ENCODE results near the gene FURIN. TPM values are rescaled to one million over a fixed set of nuclear protein-coding genes. Genes with fewer than 3 reads are reported as not detected.
"Not testable (repeated sequence)": the region's sequence is repeated elsewhere in the genome, so short reads cannot be mapped to it uniquely, and the experiment has no call there.

The FURIN gene
- total RNA-seq, 2 experiments from 2014 or later: 76.9 to 83.7 TPM

DNA sequence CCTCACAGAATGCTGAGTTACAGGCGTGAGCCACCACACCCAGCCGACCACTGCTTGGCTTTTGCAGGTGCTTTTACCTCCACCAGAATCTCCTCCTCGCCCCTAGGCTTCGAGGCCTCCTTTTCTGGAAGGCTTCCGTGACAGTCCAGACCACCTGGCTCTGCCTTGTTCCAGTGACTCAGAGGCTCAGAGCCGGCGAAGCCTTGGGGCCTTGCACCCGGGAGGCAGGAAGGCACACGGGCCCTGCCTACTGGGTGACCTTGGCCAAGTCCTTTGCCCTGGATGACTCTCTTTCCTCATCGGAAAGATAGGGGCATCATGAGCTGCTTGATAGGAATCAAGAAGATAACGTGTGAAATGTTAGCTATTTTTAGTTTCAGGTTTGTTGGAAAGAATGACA lies 31.3 kb upstream of the FURIN start:
- Mint-ChIP-seq H3K27me3 (no peaks in the 10 kb centered on the region), H3K36me3 (no peaks in the 10 kb centered on the region), H3K4me1 (peaks cover 49% of the 10 kb centered on the region), H3K4me3 (peak overlapping the region; percentile 52), H3K9me3 (no peaks in the 10 kb centered on the region), H3K27ac (peak overlapping the region; percentile 87)
- peak; percentile 31 for DNase-seq

DNA sequence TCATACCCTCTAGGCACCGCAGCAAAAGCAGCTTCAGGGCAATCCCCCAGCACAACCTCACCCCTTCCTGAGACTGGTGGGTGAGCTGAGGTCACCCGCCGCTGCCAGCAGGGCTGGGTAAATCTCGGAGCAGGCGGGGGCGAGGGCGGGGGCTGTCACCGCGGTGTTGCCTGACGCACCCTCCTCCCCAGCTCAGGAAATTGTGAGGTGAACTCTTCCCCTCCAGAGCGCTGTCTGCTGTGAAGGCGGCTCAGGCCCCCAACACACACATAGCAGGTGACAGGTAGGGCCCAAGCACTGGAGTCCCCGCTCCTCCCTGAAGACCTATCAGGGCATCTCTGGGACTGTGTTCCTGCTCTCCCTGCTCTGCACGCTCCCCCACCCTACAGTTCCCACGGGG lies 30.2 kb upstream of the FURIN start:
- Mint-ChIP-seq H3K9me3 (no peaks in the 10 kb centered on the region), H3K27ac (peak overlapping the region; percentile 87), H3K4me3 (peak overlapping the region; percentile 64), H3K36me3 (no peaks in the 10 kb centered on the region), H3K4me1 (peaks cover 44% of the 10 kb centered on the region), H3K27me3 (no peaks in the 10 kb centered on the region)
- DNase-seq: peak; percentile 88

DNA sequence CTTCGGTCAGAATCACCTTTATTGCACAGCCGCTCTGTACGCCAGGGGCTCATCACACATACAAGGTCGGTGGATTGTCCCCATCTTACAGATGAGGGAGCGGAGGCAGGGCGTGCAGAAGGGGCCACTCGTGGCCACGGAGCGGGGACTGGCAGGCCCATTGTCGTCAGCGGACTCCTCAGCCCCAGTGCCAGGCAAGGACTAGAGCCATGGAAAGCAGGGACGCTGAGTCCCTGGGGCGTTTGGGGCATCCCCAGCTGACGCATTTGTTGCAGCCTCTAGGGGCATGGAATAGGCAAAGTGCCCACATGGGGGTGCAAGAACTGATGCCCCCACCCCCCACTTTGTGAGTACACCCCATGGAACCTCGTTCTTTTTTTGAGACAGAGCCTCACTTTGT lies 29.8 kb upstream of the FURIN start:
- Mint-ChIP-seq H3K36me3 (no peaks in the 10 kb centered on the region), H3K27ac (peak overlapping the region; percentile 87), H3K4me1 (peaks cover 43% of the 10 kb centered on the region), H3K4me3 (peak overlapping the region; percentile 64), H3K9me3 (no peaks in the 10 kb centered on the region), H3K27me3 (no peaks in the 10 kb centered on the region)
- DNase-seq: no peak

DNA sequence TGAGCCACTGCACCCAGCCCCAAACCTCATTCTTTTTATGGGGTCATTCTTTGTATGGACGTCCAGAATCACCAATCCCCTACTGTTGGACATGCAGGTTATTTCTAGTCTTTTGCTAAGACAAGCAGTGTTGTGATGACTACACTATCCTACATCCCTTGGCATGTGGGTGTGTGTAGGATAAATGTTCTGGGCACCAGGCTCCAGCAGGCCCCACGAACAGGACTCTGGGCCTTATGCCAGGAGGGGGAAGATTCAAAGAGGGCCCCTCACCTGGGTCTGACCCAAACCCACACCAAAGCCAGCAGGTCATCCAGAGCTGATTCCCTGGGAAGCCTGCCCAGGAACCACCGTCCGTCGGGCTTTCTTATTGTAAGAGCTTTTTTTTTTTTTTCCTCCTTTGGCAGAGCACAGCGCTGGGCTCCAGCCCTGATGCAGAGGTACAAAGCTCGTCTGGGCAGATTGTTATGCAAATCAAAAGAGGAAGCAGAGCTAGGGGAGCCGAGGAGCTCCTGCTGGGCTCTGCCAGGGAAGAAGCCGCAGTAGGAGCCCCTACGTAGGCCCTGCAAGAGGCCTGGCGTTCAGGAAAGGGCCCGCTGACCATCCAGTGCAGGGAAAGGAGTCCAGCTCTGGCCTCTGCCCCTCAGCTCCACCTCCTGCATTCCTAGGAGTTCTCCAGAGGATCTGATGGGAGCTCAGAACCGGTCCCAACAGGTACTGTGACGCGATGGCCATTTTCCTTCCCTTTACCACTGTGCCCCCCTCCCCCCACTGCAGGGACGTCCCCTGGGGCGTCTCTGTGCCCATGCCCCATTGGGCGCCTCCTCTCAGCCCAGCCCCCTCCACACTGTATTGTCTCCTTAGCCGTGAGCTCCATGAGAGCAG lies 29.0 kb upstream of the FURIN start:
- Mint-ChIP-seq H3K4me3 (peak overlapping the region; percentile 56), H3K4me1 (peaks cover 40% of the 10 kb centered on the region)

DNA sequence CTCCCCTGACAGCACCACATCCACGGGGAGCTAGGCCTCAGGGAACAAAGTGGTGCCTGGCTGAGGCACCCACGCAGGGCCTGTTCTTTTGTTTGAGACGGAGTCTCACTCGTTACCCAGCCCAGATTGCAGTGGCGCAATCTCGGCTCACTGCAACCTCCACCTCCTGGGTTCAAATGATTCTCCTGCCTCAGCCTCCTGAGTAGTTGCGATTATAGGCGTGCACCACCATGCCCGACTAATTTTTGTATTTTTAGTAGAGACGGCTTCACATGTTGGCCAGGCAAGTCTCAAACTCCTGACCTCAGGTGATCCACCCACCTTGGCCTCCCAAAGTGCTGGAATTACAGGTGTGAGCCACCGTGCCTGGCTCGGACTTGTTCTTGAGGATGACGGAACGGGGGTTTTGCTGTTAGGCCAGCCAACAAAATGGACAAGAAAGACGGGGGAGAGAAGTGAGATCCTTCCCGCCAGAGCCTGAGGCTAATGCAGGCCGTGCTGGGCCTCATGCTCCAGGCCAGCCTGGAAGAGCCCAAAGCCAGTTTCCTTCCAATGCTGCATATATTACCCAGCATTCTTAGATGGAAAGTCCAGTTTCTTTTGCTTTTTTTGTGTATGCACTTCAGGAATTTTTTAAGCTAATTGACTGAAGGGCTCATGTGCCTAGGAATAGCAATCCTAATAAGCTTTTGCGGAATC lies 28.1 kb upstream of the FURIN start:
- Mint-ChIP-seq H3K36me3 (no peaks in the 10 kb centered on the region), H3K27ac (peak overlapping the region; percentile 75), H3K9me3 (no peaks in the 10 kb centered on the region), H3K4me1 (peaks cover 41% of the 10 kb centered on the region), H3K4me3 (peak overlapping the region; percentile 56), H3K27me3 (no peaks in the 10 kb centered on the region)
- DNase-seq: no peak

More for the DNA sequence above, 29.0 kb upstream of the FURIN start:
- DNase-seq: no peak
- Mint-ChIP-seq H3K9me3 (no peaks in the 10 kb centered on the region), H3K27ac (peak overlapping the region; percentile 75), H3K36me3 (no peaks in the 10 kb centered on the region), H3K27me3 (no peaks in the 10 kb centered on the region)

DNA sequence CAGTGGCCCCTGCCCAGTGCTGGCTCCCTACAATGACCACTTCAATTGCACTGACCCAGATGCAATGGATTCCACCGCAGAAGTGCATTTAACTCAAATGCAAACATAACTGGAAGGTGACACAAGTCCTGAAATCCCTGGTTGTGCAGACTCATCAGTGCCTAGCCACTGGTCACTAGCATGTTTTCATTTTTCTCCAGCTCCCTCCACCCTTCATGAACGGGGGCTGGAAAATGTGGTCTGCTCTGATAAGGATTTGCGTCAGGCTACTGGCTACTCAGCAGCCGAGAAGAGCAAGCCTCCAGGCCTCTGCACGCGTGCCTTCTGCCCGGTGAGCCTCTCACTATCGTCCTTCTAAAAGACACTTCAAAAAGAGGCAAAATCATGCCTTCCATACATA lies 27.4 kb upstream of the FURIN start:
- H3K27me3 Mint-ChIP-seq: no peaks in the 10 kb centered on the region
- no peak for DNase-seq
- no peak overlapping the region for H3K27ac Mint-ChIP-seq
- no peak overlapping the region for H3K4me3 Mint-ChIP-seq
- no peaks in the 10 kb centered on the region for H3K36me3 Mint-ChIP-seq
- H3K9me3 Mint-ChIP-seq: no peaks in the 10 kb centered on the region
- peaks cover 39% of the 10 kb centered on the region for H3K4me1 Mint-ChIP-seq

DNA sequence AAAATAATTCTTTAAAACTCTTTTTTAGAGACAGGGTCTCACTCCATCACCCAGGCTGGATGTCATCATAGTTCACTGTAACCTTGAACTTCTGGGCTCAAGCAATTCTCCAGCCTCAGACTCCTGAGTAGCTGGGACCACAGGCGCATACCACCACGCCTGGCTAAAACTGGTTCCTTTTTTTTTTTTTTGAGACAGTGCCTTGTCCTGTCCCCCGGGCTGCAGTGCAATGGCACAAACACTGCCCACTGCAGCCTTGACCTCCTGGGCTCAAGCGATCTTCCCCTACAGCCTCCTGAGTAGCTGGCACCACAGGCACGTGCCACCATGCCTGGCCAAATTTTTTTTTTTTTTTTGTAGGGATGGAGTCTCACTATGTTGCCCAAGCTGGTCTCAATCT lies 23.7 kb upstream of the FURIN start:
- no peak for DNase-seq
- Mint-ChIP-seq H3K9me3 (no peaks in the 10 kb centered on the region), H3K4me3 (no peak overlapping the region), H3K27me3 (no peaks in the 10 kb centered on the region), H3K27ac (no peak overlapping the region), H3K4me1 (peaks cover 8% of the 10 kb centered on the region), H3K36me3 (no peaks in the 10 kb centered on the region)

DNA sequence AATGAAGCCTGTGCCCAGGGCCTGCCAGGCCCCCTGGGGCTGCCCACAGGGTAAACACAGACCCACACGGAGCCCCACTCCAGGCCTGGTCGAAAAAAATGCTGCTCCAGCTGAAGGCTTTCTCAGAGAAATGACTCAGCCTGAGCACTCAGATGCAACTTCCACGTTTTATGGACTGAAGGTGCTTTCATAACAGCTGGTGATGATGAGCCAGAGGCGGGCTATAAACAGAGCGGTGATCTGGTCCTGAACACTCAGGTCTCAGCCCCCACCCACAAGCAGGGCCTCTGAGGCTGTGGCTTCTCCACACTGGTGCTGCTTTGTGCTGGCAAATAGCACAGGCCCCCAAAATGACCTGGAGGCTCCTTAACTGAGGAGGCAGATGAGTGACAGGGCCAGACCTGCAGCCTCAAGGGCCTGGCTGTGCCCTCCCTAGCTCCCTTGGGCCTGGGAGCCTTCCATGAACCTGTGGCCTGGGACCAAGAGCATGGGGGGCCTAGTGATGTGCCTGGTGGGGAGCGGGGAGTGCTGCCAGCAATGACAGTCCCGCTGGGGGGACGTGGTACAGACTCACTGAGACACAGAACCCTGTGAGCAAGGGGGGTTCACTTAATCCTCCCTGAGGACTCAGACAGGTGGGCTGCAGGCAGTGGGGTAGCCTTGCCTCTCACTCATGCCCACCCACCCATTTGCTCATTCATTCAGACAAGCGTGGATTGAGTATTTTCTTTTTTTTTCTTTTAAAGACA lies 23.0 kb upstream of the FURIN start:
- Mint-ChIP-seq H3K27ac (no peak overlapping the region), H3K9me3 (no peaks in the 10 kb centered on the region), H3K4me1 (peaks cover 4% of the 10 kb centered on the region), H3K27me3 (no peaks in the 10 kb centered on the region), H3K4me3 (no peak overlapping the region), H3K36me3 (no peaks in the 10 kb centered on the region)
- peak; percentile 36 for DNase-seq

DNA sequence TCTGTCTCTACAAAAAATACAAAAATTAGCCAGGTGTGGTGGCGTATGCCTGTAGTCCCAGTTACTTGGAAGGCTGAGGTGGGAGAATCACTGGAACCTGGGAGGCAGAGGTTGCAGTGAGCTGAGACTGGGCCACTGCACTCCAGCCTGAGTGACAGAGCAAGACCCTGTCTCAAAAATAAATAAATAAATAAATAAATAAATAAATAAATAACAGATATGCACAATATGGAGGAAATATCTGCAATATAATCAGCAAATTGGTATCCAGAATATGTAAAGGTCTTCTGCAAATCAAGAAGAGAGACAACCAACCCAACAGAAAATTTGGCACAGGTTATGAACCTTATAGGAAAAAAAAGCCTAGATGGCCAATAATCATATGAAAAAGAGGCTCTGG lies 19.0 kb upstream of the FURIN start:
- H3K27me3 Mint-ChIP-seq, H3K4me3 Mint-ChIP-seq, H3K27ac Mint-ChIP-seq, H3K36me3 Mint-ChIP-seq, H3K9me3 Mint-ChIP-seq, DNase-seq: not testable (repeated sequence)
- peaks cover 36% of the 10 kb centered on the region for H3K4me1 Mint-ChIP-seq

DNA sequence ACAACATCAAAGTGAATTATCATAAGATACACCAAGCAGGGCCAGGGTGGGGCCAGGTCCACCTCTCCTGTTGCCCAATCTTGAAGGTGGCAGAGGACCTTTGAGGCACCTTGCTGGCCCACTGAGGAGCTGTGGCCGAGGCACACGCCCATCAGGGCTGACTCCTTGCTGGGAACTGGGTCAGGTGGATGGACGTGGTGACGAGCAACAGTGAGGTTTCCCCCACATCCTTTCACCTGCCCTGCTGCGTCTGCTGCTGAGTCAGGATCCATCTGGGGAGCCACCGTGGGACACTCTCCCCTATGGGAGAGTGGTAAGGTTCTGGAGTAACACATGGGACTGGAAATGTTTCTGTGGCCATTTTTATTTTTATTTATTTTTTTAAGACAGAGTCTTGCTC lies 17.3 kb upstream of the FURIN start:
- Mint-ChIP-seq H3K9me3 (no peaks in the 10 kb centered on the region), H3K27ac (peak overlapping the region; percentile 81), H3K4me3 (no peak overlapping the region), H3K27me3 (no peaks in the 10 kb centered on the region), H3K36me3 (no peaks in the 10 kb centered on the region), H3K4me1 (peaks cover 46% of the 10 kb centered on the region)
- peak; percentile 46 for DNase-seq

DNA sequence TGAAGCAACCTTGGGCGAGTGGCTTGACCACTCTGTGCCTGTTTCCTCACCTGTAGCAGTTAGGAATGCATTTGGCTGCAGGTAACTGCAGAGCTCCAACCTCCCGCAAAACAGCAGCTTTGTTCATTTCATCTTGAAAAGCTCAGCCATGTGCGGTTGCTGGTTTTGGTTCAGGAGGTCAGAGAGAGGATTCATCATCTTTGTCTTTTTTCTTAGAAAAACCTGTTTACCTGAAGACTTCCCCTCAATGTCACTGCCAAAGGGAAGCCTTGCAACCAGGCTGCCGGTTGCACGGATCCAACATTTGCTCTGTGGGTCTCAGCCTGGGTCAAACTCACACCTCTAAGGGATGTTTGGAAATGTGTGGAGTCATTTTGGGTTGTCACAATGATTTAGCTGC lies 16.4 kb upstream of the FURIN start:
- Mint-ChIP-seq H3K27ac (peak overlapping the region; percentile 81), H3K4me3 (peak overlapping the region; percentile 24), H3K36me3 (no peaks in the 10 kb centered on the region), H3K4me1 (peaks cover 54% of the 10 kb centered on the region), H3K9me3 (no peaks in the 10 kb centered on the region), H3K27me3 (no peaks in the 10 kb centered on the region)
- peak; percentile 47 for DNase-seq

DNA sequence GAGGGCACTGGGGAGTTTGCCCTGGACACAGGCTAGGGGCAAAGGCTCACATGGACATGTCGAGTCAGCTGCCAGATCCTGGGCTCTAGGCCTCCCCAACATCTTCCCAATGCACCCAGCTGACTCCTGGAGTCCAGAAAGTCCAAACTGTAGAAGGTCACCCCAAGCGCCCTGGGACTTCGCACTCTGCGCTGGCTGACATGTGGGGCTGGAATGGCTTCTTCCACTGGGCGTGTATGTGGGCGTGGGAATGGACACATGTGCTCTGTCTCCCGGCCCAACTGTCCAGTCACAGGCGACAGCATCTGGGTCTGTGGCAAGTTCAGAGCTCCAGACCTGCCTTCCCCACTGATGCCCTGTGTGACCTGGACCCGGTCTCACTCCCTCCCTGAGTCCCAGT lies 13.2 kb upstream of the FURIN start:
- no peak overlapping the region for H3K4me3 Mint-ChIP-seq
- no peaks in the 10 kb centered on the region for H3K36me3 Mint-ChIP-seq

DNA sequence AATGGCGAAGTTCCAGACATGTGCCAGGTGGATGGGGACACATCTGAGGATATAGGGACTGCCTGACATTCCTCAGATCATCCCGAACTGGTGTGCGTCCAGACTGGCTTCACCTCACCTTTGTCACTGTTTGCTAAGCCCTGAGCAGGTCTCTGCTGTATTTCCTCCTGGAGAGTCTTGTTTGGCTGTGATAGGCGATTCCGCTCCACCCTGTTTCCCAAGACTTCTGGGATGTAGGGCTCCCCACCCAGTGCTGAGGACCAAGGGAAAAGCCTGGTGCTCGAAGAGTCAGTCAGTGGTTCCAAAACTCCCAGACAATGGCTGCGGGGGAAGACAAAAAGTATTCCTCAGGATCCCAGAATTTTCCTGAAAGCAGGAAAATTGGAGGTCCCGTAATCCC lies 11.1 kb upstream of the FURIN start:
- no peak for DNase-seq
- Mint-ChIP-seq H3K4me1 (peaks cover 49% of the 10 kb centered on the region), H3K27ac (no peak overlapping the region), H3K36me3 (no peaks in the 10 kb centered on the region), H3K4me3 (no peak overlapping the region), H3K9me3 (no peaks in the 10 kb centered on the region), H3K27me3 (no peaks in the 10 kb centered on the region)

More for the DNA sequence above, 13.2 kb upstream of the FURIN start:
- Mint-ChIP-seq H3K9me3 (no peaks in the 10 kb centered on the region), H3K27me3 (no peaks in the 10 kb centered on the region), H3K4me1 (peaks cover 65% of the 10 kb centered on the region), H3K27ac (peak overlapping the region; percentile 79)
- no peak for DNase-seq

DNA sequence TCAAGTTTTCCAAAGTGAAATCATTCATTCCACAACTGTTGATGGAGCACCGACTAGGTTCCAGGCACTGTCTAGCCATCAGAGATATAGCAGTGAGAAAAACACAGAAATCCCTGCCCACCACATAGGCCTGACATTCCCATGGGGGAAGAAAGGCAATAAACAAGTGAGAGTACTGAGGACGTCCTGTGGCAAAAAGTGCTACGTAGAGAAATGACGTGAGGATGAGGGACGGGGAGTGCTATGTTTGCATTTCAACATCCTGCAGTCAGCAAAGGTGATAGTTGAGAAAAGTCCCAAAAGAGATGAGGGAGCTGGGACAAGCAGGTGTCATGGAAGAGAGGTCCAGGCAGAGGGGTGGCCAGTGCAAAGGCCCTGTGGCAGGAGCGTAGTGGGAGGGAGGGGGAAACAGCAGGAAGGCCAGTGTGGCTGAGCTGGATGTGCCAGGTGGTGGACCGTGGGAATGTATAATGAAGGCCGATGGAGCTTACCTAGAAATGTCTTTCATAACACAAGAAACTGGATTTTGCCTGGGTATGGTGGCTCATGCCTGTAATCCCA lies 10.4 kb upstream of the FURIN start:
- Mint-ChIP-seq H3K4me3 (no peak overlapping the region), H3K27ac (no peak overlapping the region), H3K27me3 (no peaks in the 10 kb centered on the region), H3K36me3 (no peaks in the 10 kb centered on the region), H3K9me3 (no peaks in the 10 kb centered on the region), H3K4me1 (peaks cover 43% of the 10 kb centered on the region)
- DNase-seq: no peak

Data from activated naive CD8-positive, alpha-beta T cell treated with anti-CD3 and anti-CD28 coated beads for 36 hours (primary cell).